ENCODE results near the gene STAG2. TPM values are rescaled to one million over a fixed set of nuclear protein-coding genes. Genes with fewer than 3 reads are reported as not detected.

STAG2 gene
- total and polyA plus RNA-seq, 2 experiments from 2014 or later: 68.8 to 92.8 TPM

- H3K4me3 Mint-ChIP-seq: no peak overlapping the region
- no peaks in the 10 kb centered on the region for H3F3A ChIP-seq (replicated peaks; ENCODE audit: low read depth)
- no peaks in the 10 kb centered on the region for H3K27me3 Mint-ChIP-seq (ENCODE audit: insufficient read depth, low read depth, poor library complexity)
- H4K20me1 ChIP-seq (replicated peaks; ENCODE audit: insufficient read depth): peaks cover 26% of the 10 kb centered on the region; the same call in 1 of the 2 replicates
- no peaks in the 10 kb centered on the region for H3K9me3 Mint-ChIP-seq
- no peak overlapping the region for H3K4me2 ChIP-seq
- TF ChIP-seq CTCF (conservative IDR thresholded peaks at IDR 0.05; ENCODE audit: low read depth in 2 of 2) (no peak), ZNF114 (CRISPR knock-in tag; IDR thresholded peaks at IDR 0.05) (no peak), CREB1 (CRISPR knock-in tag; IDR thresholded peaks at IDR 0.05; ENCODE audit: low read depth) (no peak), JUNB (IDR thresholded peaks at IDR 0.05; ENCODE audit: unreplicated experiment) (no peak), ZNF331 (CRISPR knock-in tag; IDR thresholded peaks at IDR 0.05; ENCODE audit: low read depth) (no peak), ZNF462 (CRISPR knock-in tag; IDR thresholded peaks at IDR 0.05) (no peak), NANOG (IDR thresholded peaks at IDR 0.05; ENCODE audit: borderline replicate concordance) (no peak), STAT1 (IDR thresholded peaks at IDR 0.05; ENCODE audit: unreplicated experiment) (no peak), EZH2 (IDR thresholded peaks at IDR 0.05; ENCODE audit: low read depth, unreplicated experiment) (no peak), POLR2AphosphoS5 (IDR thresholded peaks at IDR 0.05; ENCODE audit: low read depth) (no peak), ETS1 (IDR thresholded peaks at IDR 0.05) (no peak), EZH2phosphoT487 (IDR thresholded peaks at IDR 0.05; ENCODE audit: unreplicated experiment) (no peak), REST (IDR thresholded peaks at IDR 0.05; ENCODE audit: unreplicated experiment) (no peak)
- no peaks in the 10 kb centered on the region for H3K36me3 ChIP-seq (ENCODE audit: insufficient read depth)
- H3K4me1 Mint-ChIP-seq: peaks cover 25% of the 10 kb centered on the region; the same call in 2 of the 3 replicates
- no peak overlapping the region for H3K27ac Mint-ChIP-seq
- no peak overlapping the region for H3K27ac ChIP-seq (ENCODE audit: low read depth)
- H3K36me3 Mint-ChIP-seq (ENCODE audit: low read depth): peaks cover 6% of the 10 kb centered on the region; the same call in 1 of the 3 replicates
- ATAC-seq: no peak
- H3K79me2 ChIP-seq (replicated peaks; ENCODE audit: insufficient read depth): peaks cover 100% of the 10 kb centered on the region
- H3K27me3 ChIP-seq (ENCODE audit: insufficient read depth): no peaks in the 10 kb centered on the region
- H3K4me3 ChIP-seq: no peak overlapping the region
- H3K9me2 ChIP-seq (ENCODE audit: insufficient read depth): no peaks in the 10 kb centered on the region
- DNase-seq (ENCODE audit: low spot score): no peak
- no peak overlapping the region for H2AFZ ChIP-seq
- 0 out of 2 replicates have a peak, but pooled peaks cover 8% of the 10 kb centered on the region for H3K4me1 ChIP-seq (ENCODE audit: insufficient read depth)
These were observed 7.0 kb downstream of the STAG2 start for GRCh38 chrX:123968383-123969050.
